GM19099 (cell line): ENCODE data around the gene NTRK3.

Experiments
- POLR2A ChIP-seq: IDR thresholded peaks from 3 replicates; pipeline ENCODE4 v1.6.1; 2011; ENCODE audit warnings: low read depth; ENCODE audit not compliant: insufficient read length; ENCODE audit errors: extremely low read depth

Gene NTRK3

DNA sequence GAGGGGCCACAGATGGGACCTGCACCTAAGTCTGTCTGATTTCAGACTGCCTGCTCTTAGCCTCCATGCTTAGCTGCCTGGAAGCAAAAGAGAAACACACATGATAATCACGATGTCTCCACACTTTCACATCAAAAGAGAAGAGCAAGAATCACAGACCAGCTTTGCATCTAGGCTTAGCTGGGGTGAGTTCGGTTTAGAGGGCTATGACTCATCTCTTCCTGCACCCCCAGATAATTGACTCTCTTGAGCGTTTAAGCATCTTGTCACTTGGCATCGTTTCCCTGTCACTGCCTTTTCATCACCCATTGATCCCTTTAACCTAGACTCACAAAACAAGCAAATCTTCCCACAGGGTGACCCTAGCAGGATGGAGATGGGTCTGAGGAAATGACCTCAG is 124.0 kb downstream of the NTRK3 start:
- no peak for TF ChIP-seq POLR2A

DNA sequence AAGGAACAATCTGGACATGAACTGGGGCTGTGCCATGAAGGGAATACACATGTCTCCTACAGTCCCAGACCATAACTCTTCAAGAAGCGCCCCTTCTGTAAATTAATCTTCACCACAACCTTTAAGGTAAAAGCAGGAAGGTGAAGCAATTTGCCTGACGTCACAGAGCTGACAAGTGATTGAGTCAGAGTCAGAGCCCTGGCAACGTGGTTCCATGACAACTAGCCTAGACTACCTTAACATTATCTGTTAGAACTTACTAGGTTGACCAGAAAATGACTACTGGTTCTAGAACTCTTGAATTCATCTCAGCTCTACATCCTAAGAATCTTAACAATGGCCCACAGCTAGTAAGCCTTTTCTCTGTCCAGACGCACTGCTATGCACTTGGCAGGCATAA is 124.6 kb downstream of the NTRK3 start:
- no peak for TF ChIP-seq POLR2A

DNA sequence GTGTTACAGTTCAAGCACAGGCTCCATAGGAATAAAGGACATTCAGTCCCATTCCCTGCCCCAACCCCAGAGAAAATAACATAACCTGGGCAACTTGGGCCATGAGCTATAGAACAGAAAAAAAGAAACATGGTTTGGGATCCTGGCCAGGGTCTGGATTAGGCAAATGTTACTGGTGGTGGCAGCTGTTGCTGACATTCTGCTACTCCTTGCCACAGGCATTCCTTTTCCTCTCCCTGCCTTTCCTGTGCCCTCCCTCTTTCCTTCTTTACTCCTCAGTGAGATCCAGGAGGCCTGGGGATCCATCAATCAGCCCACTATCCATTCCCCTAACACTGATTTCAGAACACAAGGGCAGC is 129.1 kb downstream of the NTRK3 start:
- TF ChIP-seq POLR2A, result no peak

DNA sequence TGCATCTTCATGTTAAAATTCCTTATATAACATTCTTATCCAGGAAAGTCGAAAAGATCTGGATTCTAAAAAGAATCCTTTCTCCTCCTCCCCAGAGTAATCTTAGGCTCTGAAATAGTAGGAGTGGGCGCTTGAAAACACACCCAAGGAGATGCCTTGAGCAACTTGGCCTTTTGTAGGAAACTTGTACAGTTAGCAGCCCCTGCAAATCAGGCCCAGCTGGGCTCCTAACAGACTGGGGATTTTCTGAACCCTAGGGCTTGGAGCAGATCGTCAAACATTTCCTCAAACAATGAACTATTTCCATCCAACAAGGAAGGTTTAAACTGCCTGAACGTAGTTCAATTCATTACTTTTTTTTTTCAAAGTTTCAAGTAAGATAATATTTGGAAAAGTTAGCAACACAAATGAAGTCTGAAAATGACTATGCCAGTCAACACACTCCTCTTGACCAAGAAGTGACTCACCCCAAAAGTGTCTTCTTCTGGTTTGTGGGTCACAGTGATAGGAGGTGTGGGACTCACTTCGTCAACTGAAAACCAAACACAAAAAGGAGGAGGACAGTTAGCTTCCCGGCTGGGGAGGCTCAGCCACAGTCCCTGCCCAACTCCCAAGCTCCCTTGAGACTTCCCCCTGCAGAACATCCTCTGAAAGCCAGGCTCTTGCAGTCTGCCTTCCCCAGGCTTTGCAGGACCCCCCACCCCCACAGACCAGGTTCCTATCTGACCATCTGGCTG is 129.7 kb downstream of the NTRK3 start:
- no peak for TF ChIP-seq POLR2A

DNA sequence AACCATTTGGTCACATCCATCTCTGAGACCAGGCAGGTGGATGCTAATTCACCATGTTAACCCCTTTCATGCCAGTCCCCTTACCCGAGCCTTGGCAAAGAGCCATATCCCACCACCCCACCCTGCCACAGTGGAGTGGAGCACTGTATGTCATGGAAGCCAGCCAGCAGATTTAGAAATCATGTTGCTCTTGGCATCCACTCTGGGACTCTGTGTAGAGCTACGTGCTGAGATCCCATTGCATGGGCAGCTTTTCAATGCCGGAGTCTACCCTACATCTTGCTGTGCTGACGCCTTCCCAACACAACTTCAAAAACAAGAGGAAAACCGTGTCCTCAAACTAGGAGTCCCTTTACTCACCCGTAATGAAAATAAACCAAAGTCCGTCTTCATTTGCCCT is 131.0 kb downstream of the NTRK3 start:
- no peak for TF ChIP-seq POLR2A

DNA sequence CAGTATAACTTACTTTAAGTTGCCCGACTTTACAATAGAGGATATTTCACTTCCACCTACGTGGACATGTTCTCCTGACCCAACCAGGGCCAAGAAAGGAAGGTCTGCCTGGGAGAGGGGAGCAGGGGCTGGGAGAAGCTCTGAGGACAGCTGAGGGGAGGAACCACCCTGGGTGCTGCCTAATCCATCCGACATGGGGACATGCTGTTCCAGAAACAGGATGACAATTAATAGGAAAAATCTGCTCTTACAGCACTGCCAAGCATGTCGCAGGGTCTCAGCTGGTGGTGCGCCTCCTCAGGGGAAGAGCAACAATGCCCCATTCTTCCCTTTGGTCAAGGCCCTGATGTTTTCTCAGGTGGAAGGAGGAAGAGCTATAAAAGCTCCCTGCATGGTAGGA is 132.3 kb downstream of the NTRK3 start:
- TF ChIP-seq POLR2A, result no peak

DNA sequence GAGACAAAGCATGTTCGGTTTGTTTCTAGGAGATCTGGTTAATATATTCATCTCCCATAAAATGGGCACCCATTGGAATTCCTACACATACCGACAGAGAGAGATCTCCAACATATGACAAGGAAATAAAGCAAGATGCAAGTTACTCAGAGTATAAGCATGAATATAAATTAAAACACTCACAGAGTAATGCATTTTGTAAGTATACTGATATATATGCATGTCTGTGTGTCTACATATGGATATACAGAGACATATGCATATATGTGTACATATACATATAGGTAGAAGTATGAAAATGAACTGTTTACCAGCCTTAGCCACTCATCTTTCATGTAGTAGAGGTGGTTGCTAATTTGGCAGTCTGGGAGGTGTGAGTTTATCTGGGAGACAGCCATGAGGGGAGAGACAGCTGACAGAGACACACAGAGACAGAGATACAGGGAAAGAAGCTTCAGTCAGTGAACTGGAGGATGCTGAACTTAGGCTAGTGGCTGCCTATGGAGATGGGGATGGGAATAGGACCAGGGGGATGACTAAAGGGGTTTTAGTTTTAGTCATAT is 134.5 kb downstream of the NTRK3 start:
- TF ChIP-seq POLR2A, result no peak

DNA sequence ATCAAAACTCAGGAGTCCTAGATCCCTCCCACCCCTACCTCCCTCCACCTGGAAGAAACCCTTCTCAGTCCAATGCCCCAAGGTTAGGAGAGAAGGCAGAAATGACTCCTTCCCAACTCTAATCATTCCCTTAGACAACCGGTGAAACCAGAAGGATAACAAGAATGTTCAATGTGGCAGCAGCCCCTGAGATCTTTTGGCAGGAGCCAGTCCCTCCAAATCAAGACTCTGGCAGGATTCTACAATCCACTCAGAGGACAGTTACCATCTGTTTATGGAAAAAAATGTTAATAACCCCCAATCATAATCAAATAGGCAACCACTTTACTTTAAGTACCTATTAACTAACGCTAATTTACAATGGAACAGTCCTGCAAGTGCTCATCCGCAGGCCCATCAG is 136.5 kb downstream of the NTRK3 start:
- no peak for TF ChIP-seq POLR2A

DNA sequence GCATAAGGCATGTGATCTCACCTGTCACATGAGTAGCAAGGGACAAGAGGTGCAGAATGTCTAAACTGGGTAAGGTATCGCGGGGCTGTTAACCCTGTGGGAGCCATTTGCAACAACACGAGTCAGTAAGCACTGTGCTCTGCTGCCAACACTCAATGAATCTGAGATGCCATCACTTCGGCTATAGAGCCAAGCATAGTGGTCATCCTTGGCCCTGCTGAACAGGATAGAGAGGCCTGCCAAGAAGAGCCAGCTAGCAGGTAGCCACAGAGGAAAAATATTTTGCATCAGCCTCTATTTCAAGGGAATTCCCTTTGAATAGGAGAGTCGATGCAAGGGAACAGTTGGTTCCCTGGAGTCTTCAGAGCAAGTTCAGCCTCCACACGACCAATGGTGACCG is 137.8 kb downstream of the NTRK3 start:
- no peak for TF ChIP-seq POLR2A

DNA sequence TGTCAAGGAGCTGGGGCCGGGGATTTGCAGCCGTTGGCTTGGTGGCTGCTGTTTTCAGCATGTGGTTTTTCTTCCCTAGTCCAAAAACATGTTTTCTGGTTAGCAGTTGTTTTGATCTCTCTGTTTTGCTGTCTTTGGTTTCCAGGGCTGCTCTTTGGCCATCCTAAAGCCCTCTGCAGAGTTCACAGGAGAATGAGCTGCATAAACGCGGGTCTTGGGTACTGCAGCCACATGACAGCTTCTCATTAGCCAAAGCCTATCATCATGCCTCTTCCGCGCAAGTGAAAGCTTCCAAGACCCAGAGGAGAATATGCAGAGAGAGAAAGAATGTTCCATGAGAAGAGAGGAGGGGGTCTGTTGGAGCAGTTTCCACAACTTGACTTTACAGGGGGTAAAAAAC is 138.5 kb downstream of the NTRK3 start:
- TF ChIP-seq POLR2A, result no peak

DNA sequence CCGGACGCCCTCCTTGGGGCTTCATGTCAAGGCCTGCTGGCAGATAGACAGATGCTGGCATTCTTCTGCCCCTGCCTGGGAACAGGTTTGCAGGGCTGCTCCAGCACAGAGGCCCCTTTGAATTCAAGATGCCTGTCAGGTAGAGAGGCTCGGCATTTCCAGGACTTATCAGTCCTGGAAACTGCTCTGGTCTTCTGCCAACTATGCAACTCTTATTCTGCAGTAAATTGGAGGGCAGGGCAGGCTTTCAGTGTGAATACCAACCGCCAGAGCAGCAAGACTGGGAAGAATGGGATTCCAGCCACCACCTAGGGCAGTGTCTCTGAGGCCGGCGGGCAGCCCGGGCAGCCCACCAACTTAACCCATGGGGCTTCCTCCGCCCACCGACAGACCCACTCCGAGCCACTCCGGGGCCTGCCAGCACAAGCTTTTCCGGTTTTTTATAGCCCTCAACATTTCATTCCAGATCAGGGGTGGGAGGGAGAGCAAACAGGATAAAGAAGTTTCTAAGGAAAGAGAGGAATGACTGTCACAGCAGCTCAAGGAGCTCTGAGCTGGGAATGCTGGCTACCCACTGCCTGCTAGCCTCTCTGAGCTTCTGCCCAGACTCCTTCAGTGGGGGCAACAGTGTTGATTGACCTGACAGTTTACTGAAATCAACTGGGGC is 140.9 kb downstream of the NTRK3 start:
- TF ChIP-seq POLR2A, result no peak

DNA sequence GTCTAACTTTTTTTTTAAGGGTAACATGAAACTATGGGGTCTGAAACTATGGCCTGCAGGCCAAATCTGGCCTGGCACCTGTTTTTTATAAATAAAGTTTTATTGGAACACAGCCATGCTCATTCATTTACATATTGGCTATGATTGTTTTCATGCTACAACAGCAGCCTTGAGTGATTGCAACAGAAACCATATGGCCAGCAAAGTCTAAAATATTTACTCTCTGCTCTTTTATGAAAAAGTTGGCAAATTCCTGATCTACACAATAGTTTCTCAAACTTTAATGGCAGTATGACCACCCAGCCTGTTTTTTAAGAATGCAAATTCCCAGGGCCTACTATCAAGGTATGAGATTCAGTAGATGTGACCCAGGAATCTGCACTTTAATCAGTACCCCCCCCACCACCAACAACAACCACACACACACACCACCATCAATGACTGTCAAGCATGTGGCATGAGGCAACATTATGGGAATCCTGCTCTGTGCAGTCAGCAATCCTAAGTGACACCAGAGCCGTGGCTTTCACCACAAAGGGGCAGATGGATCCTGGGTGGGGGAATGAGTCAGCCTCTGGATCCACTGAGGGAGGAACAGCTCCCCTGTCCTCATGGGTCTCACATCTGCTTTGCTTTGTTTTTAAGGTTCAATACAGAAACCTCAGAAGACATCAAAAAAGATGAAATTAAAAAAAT is 142.8 kb downstream of the NTRK3 start:
- TF ChIP-seq POLR2A, result no peak

DNA sequence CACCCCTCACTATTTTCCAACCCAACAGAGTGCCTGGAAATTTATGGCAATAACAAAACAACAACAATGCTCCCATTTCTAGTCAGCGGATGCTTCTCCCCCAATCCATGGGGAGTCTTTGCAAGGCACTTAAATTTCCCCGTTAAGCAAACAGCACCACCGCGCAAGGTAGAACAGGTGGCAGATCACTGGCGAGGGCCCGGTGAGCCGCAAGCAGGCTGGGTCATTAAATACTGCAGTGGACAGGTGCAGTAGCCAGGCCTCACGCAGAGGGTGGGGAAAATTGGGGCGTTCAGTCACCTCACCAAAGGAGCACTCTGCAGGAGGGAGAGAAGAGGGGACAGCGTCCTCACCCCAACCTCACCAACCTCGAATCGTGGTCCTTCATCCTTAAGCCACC is 147.5 kb downstream of the NTRK3 start:
- no peak for TF ChIP-seq POLR2A

DNA sequence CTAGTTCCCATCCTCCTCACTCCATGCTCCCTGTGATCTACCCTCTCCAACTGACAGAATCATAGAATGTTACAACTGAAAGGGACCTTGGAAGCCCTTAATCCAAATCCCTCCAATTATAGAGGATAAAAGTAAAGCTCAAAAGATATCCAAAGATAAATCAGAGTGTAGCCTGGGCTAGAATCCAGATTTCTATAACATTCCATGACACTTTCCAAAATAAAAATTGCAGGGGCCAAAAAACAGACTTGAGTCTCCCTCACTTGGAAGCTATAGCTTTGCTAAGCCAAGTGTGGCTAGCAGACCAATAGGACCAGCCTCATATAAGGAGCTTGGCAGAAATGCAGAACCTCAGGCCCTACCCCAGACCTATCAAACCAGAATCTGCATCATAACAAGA is 148.1 kb downstream of the NTRK3 start:
- no peak for TF ChIP-seq POLR2A

DNA sequence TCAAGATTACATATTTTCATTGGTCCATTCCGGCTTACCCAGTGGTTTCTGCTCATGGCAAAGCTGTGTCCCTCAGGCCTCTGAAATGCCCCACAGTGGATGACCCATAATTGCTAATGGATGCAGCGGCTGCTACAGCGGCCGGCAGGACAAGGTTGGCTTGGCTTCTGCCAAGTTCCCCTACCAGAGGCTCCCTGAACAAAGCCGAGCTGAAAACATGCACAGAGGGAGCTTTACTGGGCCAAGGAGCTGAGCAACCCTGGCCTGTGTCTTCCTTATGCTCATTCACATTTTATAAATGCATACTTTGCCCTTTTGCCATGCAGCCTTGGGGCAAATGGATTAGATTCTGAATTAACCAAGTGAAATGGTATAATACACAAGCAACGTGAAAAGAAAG is 150.5 kb downstream of the NTRK3 start:
- no peak for TF ChIP-seq POLR2A

DNA sequence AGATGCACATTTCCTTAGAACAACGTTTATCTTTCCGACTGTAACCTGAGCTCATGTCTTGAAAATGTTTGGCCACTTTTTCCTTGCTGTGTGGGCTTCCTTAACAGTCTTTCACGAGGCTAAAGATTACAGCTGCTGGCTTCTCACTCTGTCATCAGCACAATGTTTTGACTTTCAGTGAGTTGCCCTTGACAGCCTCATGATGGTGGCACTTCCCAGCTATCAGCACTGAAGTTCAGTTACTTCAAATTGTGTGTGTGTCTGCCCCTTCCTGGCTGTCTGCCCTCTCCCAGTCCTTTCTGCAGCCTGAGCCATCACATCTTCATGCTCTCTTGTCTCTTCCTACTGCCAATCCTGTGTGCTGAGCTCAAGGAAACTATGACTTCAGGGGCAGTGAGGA is 152.2 kb downstream of the NTRK3 start:
- TF ChIP-seq POLR2A, result no peak
